Mesangial cell (primary cell): Measurements from ENCODE around the gene OR1I1. TPM values are rescaled to one million over a fixed set of nuclear protein-coding genes. Genes with fewer than 3 reads are reported as not detected.

ENCODE experiments used
- total RNA-seq: library from RNA; depleted of rRNA; stranded (reverse); fragments of >200 nt; gene quantifications from 2 replicates; pipeline ENCODE4 v1.2.3, GENCODE V29; 2015

Gene OR1I1
- total RNA-seq: not detected in 2 replicates

GRCh38 chr19:15081911-15082310 is at the start of gene OR1I1:
Gene OR1I1, plus strand, starts transcription at chr19:15082211. Its CDS starts 4,855 bp downstream, at chr19:15087066.

GRCh38 chr19:15048885-15049541 is 33.0 kb upstream of the OR1I1 start, which contains the start of gene CASP14:
Gene CASP14, plus strand, starts transcription at chr19:15049480. Its CDS starts 2,772 bp downstream, at chr19:15052252.

GRCh38 chr19:15107061-15108010 is 25.3 kb downstream of the OR1I1 start, which contains the start of gene SYDE1:
Gene SYDE1, plus strand, starts transcription at chr19:15107401. Its CDS starts 33 bp downstream, at chr19:15107434.

Other genes starting within 250 kb of the OR1I1 start
- not detected in 2 replicates for gene OR7A5, start 247.0 kb upstream of the OR1I1 start, total RNA-seq
- gene OR7C1, start 247.0 kb upstream of the OR1I1 start, total RNA-seq: not detected in 2 replicates
- gene OR7A10, start 233.3 kb upstream of the OR1I1 start, total RNA-seq: not detected in 2 replicates
- not detected in 2 replicates for gene OR7A17, start 196.1 kb upstream of the OR1I1 start, total RNA-seq
- not detected in 2 replicates for gene OR7C2, start 140.7 kb upstream of the OR1I1 start, total RNA-seq
- gene SLC1A6, start 102.3 kb upstream of the OR1I1 start, total RNA-seq: not detected in 2 replicates
- not detected in 2 replicates for gene CASP14, start 32.7 kb upstream of the OR1I1 start, total RNA-seq
- 55.0 and 59.0 TPM in 2 replicates for gene SYDE1, start 25.2 kb downstream of the OR1I1 start, total RNA-seq
- 10.9 and 14.7 TPM in 2 replicates for gene NOTCH3, start 118.8 kb downstream of the OR1I1 start, total RNA-seq
- gene EPHX3, start 150.2 kb downstream of the OR1I1 start, total RNA-seq: 0.38 TPM in 1 of 2 replicates, not detected in the other